Neural cell (in vitro differentiated cells): ENCODE measurements around the gene MYPN.

Experiments used
- EP300 ChIP-seq: fragments of 450-650 bp; conservative IDR thresholded peaks from 2 replicates; pipeline ENCODE4 v1.6.1; 2014; ENCODE audit warnings: antibody characterized with exemption, mild to moderate bottlenecking, moderate library complexity; ENCODE audit not compliant: poor library complexity, severe bottlenecking
- RAD21 ChIP-seq: fragments of 450-650 bp; conservative IDR thresholded peaks from 2 replicates; pipeline ENCODE4 v1.6.1; 2014; ENCODE audit warnings: antibody characterized with exemption, mild to moderate bottlenecking, moderate library complexity
- TF ChIP-seq, protein P1 (sequence below): fragments of 450-650 bp; IDR thresholded peaks from 2 replicates; pipeline ENCODE4 v1.5.1; 2014; ENCODE audit warnings: antibody characterized with exemption, mild to moderate bottlenecking, moderate library complexity; ENCODE audit not compliant: poor library complexity, severe bottlenecking

GRCh38 chr10:68163735-68164134 lies 54.4 kb downstream of the MYPN start:
- TF ChIP-seq, protein P1, sequence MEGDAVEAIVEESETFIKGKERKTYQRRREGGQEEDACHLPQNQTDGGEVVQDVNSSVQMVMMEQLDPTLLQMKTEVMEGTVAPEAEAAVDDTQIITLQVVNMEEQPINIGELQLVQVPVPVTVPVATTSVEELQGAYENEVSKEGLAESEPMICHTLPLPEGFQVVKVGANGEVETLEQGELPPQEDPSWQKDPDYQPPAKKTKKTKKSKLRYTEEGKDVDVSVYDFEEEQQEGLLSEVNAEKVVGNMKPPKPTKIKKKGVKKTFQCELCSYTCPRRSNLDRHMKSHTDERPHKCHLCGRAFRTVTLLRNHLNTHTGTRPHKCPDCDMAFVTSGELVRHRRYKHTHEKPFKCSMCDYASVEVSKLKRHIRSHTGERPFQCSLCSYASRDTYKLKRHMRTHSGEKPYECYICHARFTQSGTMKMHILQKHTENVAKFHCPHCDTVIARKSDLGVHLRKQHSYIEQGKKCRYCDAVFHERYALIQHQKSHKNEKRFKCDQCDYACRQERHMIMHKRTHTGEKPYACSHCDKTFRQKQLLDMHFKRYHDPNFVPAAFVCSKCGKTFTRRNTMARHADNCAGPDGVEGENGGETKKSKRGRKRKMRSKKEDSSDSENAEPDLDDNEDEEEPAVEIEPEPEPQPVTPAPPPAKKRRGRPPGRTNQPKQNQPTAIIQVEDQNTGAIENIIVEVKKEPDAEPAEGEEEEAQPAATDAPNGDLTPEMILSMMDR = no peak
- TF ChIP-seq RAD21 (no peak), EP300 (no peak)
